ENCODE measurements around the gene HOXC5. TPM values are rescaled to one million over a fixed set of nuclear protein-coding genes. Genes with fewer than 3 reads are reported as not detected.

Gene HOXC5
- total RNA-seq (ENCODE audit: low replicate concordance): 0.12 TPM in 1 of 2 replicates, not detected in the other

GRCh38 chr12:54032627-54033100, at the start of gene HOXC5:
HOXC5 (plus strand) TSS chr12:54033050; CDS start chr12:54033123, 73 bp downstream.

GRCh38 chr12:53984901-53985691, 47.8 kb upstream of the HOXC5 start, which contains the start of gene HOXC10:
HOXC10 (plus strand) TSS chr12:53985146; CDS start chr12:53985260, 114 bp downstream.

GRCh38 chr12:54000116-54001114, 32.4 kb upstream of the HOXC5 start, which contains the start of gene HOXC9:
HOXC9 (plus strand) TSS chr12:54000161; CDS start chr12:54000189, 28 bp downstream.

GRCh38 chr12:54028314-54029201, 4.3 kb upstream of the HOXC5 start, which contains the start of gene HOXC6:
HOXC6 (plus strand) TSS chr12:54028440; CDS start chr12:54028522, 82 bp downstream.

GRCh38 chr12:54053751-54054741, 21.2 kb downstream of the HOXC5 start, which contains the start of gene HOXC4:
HOXC4 (plus strand) TSS chr12:54053835; CDS start chr12:54053923, 88 bp downstream.

Other genes with a start within 250 kb of the HOXC5 start
- gene HOXC13, start 94.2 kb upstream of the HOXC5 start, total RNA-seq (ENCODE audit: low replicate concordance): not detected in 2 replicates
- gene HOXC12, start 78.1 kb upstream of the HOXC5 start, total RNA-seq (ENCODE audit: low replicate concordance): not detected in 2 replicates
- not detected in 2 replicates for gene HOXC11, start 59.9 kb upstream of the HOXC5 start, total RNA-seq (ENCODE audit: low replicate concordance)
- gene HOTAIR, start 58.1 kb upstream of the HOXC5 start, total RNA-seq (ENCODE audit: low replicate concordance): not detected in 2 replicates
- not detected in 2 replicates for gene HOXC10, start 47.9 kb upstream of the HOXC5 start, total RNA-seq (ENCODE audit: low replicate concordance)
- gene HOXC9, start 32.9 kb upstream of the HOXC5 start, total RNA-seq (ENCODE audit: low replicate concordance): 0.08 TPM in 1 of 2 replicates, not detected in the other
- not detected in 2 replicates for gene HOXC8, start 24.1 kb upstream of the HOXC5 start, total RNA-seq (ENCODE audit: low replicate concordance)
- 0.35 TPM in 1 of 2 replicates, not detected in the other for gene HOXC6, start 4.6 kb upstream of the HOXC5 start, total RNA-seq (ENCODE audit: low replicate concordance)
- gene HOXC4, start 20.8 kb downstream of the HOXC5 start, total RNA-seq (ENCODE audit: low replicate concordance): not detected in 2 replicates
- 9.6 and 24.5 TPM in 2 replicates for gene SMUG1, start 155.9 kb downstream of the HOXC5 start, total RNA-seq (ENCODE audit: low replicate concordance)
- gene CBX5, start 247.1 kb downstream of the HOXC5 start, total RNA-seq (ENCODE audit: low replicate concordance): 8.5 and 21.8 TPM in 2 replicates
- 291 and 553 TPM in 2 replicates for gene HNRNPA1, start 247.7 kb downstream of the HOXC5 start, total RNA-seq (ENCODE audit: low replicate concordance)